SW 1271 (cell line): Measurements from ENCODE around the gene ACVR1B.

Experiments used
- DNase-seq, 2 experiments: peaks; one replicate each; lab custom pipeline; 2025; lab: John Stamatoyannopoulos, UW

Gene ACVR1B

DNA sequence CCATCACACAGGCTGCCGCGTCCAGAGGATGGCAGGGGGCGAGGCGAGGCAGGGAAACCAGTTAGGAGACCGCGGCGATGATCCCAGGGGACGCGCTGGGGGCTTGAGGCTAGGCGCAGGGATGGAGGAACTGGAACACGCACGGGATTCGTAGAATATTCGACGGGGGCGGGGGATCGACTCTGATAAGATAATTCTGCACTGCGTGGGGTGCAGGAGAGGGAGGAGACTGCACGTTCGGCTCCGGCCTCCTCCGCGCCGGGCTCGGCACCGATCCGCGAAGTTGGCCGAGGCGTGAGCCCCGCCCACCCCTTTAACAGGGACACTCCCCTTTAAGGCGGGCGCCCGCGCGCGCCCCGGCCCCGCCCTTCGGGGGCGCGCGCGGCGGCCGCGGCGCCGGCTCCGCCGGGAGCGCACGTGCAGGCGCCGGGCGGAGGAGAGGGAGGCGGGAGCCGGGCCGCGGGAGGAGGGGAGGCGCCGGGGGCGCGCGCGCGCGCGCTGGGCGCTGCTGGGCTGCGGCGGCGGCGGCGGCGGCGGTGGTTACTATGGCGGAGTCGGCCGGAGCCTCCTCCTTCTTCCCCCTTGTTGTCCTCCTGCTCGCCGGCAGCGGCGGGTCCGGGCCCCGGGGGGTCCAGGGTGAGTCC lies at the start of gene ACVR1B:
TSS of gene ACVR1B (plus strand) at position 501 of the 644 bp plus-strand sequence. CDS start at position 546, 45 bp downstream.
- peak; percentile 63 to 86 for DNase-seq

DNA sequence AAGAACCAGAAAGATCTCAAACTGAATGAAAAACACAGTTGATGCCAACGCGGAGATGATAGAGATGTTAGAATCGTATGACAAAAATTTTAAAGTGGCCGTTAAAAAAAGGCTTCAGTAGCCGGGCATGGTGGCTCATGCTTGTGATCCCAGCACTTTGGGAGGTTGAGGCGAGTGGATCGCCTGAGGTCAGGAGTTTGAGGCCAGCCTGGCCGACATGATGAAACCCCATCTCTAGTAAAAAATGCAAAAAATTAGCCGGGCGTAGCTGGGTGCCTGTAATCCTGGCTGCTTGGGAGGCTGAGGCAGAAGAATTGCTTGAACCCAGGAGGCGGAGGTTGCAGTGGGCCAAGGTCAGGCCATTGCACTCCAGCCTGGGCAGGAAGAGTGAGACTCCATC lies 49.6 kb upstream of the ACVR1B start:
- DNase-seq, result no peak

DNA sequence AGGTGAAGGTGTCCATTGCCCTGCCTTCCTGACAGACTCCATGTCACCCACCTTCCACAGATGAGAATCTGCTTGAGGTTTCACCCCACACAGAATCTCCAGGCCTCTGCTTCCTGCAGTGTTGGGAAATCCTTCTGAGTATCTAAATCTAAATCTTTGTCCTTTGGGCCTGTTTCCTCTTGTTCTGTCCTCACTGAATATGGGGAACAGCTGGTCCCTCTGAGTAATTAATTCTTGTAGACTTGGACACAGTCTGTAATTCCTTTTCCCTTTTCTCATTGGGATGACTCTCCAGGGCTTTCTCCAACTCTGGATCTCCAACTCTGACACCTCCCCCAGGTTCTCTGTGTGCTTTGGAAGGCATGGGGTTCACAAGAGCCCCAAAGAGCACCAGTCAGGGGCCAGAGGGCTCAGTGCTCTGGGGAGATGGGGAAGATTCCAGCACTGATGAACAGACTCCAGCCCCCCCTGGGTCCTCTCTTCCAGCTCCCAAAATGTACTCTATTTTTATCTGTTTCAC lies 46.5 kb upstream of the ACVR1B start:
- DNase-seq, result no peak

DNA sequence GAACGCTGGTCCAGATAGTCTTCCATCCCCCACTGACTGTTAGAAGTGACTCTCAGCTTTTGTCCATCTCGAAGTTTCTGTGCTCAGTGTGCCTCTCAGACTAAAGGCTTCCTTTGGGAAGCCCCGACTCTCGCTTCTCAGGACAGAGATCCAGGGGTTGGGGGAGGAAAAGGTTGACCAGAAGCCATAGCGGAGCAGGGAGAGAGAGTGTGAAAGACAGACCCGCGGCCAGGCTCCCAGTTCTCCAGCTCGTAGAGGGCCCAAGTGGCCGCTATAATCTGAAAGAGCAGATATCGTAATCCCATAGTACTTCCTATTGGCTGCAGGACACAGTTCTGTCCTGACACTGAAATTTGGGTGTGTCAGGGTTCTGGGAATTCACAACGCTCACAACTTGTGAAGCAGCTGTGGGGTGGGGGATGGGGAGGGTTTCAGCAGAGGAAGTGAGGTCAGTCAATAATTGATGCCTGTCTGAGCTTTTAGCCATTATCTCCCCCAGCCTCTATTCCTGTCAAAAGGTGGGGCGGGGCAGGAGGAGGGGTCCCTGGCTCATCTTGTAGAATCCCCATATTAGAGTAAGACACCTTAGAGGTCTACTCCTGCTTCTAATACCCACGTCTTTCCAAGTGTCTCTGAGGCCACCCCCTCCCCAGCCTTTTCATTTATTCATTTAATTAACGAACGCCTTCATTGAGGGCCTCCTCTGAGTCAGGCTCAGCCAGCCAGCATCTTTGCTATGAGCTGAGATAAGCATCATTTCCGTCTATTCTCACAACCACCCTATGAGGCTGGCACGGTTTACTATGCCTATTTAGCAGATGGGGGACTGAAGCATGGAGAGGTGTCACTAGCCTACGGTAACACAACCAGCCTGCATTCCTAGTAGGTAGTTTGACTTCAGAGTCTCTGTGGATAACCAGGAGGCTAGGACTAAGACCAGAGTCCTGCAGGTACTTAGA lies 45.7 kb upstream of the ACVR1B start:
- DNase-seq, result no peak

DNA sequence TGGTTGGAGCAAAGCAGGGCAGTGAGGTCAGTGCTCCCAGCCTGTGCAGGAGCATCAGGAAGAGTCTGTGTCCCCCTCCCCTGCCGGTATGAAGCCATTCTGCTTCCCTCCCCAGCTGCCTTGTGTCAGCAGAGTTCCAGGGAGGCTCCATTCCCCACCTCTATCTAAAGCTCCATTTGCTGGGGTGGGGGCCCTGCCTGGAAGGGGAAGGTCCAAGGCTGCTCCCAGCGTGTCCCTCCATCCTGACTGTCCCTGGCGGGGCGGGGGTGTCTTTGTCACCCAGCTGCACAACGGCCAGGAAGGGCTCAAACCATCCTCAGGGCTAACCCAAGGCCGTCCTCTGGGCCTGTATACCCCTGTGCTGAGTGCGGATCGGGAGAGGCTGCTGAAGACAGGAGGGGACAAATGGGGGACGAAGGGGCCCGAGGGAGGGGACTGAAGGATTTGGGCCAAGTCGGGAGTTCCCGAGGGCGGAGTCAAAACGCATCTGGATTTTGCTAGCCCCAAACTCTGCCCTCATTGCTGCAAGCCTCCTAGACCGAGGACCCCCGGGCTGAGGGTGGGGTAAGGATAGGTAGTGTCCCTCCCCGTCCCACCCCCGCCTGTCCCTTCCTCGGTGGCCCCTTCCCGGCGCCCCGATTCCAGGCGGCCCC lies 44.9 kb upstream of the ACVR1B start:
- DNase-seq, result no peak

GRCh38 chr12:51907083-51907855 lies 44.2 kb upstream of the ACVR1B start, which contains the start of gene ACVRL1:
TSS of gene ACVRL1 (plus strand) at chr12:51907504. CDS start at chr12:51912475, 4,971 bp downstream.
- no peak for DNase-seq

DNA sequence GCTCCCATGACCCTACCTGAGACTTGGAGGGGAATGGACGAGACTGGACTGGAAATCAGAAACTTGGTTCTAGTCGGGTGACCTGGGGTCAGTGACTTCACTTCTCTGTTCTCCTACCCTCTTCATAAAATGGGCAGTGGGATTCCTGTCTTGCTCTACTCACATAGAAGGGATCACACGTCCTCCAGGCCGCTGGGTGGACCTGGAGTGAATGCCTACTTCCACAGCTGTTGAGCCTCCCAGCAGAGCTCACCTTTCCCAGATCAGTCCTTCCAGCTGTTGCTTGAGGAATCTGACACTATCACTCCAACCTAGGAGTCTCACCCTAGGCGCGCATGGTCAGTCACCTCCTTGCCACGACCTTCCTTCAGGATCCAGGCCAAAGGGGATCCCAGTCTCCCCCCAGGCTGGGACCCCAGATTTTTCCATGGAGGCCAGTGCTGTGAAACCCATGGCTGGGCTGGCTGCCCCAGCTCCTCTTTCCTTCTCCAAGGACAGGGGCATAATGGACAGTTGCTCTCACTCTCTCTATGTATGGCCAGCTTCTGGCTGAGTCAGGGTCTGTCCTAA lies 43.6 kb upstream of the ACVR1B start:
- no peak for DNase-seq

- DNase-seq, result no peak
Measured at GRCh38 chr12:51908876-51909592, 42.5 kb upstream of the ACVR1B start.

DNA sequence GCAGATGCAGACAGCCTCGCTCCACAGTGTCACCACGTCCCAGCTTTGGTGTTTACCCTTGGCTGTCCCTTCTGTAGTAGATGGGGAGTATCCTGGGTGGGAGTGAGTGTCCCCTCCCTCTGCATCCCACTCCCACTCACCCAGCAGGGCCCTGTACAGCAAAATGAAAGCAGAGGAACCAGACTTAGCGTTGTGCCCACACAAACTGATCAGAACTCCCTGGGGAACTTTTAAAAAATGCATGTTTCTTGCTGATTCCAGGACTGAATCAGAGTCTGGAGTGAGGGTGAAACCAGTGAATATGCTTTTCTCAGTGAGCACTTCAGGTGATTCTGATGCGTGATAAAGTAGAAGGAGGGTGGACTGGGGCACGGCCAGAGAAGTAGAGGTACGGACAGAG lies 41.3 kb upstream of the ACVR1B start:
- no peak for DNase-seq

GRCh38 chr12:51910691-51911090 lies 40.8 kb upstream of the ACVR1B start:
- no peak for DNase-seq

DNA sequence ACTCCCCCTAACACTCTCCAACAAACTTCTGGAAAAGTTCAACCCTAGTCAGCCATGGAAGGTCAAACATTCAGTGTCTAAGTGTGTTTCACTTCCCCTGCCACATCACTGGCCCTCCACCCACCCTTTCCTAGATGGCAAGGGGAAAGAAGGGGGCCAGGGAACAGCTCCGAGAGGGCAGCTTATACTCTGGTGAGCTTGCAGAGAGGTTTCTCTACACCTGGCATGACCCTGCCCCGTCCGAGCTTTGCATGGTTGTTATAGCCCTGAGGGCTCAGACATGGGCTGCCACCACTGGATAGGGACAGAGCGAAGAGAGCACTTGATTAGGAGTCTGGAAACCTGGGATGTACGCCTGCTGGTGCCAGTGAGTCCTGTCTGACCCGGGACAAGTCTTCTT lies 40.2 kb upstream of the ACVR1B start:
- no peak for DNase-seq

- no peak for DNase-seq
Measured at GRCh38 chr12:51911788-51912711, 39.4 kb upstream of the ACVR1B start.

DNA sequence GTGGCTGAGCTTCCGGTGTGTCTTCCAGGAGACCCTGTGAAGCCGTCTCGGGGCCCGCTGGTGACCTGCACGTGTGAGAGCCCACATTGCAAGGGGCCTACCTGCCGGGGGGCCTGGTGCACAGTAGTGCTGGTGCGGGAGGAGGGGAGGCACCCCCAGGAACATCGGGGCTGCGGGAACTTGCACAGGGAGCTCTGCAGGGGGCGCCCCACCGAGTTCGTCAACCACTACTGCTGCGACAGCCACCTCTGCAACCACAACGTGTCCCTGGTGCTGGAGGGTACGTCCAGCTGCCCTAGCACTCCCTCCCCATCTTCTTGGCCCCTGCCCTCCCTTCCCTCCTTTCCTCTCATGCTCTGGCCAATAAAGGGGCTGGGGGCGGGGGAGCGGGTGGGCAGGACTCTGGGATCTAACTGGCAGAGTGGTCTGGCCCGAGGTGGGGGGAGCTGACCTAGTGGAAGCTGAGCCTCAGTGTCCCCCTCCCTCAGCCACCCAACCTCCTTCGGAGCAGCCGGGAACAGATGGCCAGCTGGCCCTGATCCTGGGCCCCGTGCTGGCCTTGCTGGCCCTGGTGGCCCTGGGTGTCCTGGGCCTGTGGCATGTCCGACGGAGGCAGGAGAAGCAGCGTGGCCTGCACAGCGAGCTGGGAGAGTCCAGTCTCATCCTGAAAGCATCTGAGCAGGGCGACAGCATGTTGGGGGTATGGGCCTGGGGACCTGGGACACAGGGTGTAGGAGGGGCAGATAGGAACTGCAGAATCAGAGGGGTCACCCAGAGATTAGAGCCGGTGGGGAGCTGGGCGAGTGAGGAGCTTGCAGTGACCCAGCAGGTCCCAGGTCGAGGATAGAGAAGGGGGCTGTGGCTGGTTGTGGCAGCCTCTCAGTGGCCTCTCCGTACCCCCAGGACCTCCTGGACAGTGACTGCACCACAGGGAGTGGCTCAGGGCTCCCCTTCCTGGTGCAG lies 38.1 kb upstream of the ACVR1B start:
- DNase-seq, result no peak

DNA sequence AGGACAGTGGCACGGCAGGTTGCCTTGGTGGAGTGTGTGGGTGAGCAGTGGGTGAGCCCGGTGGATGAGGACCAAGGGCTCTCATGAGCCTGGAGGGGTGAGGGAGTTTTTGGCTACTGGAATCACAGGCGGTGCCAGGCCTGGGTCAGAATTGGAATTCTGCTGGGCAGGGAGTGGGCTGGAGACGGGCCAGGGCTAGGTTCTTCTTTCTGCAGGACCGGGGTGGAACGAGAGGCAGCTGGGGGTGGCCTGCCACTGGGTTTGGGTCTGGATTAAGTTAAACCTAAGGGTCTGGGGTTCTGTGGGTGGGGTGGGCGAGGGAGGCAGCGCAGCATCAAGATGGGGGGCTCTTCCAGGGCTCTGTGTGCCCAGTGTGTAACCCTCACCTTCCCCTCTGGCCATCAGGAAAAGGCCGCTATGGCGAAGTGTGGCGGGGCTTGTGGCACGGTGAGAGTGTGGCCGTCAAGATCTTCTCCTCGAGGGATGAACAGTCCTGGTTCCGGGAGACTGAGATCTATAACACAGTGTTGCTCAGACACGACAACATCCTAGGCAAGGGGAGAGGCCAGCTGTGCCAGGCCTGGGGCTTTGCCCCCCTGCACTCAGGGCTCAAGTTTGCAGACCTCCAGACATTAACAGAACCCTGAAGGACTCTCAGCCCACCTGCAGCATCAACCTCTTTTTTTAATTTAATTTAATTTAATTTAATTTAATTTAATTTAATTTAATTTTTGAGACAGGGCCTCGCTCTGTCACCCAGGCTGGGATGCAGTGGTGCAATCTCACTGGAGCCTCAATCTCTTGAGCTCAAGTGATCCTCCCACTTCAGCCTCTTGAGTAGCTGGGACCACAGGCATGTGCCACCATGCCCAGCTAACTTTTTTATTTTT lies 37.2 kb upstream of the ACVR1B start:
- no peak for DNase-seq

DNA sequence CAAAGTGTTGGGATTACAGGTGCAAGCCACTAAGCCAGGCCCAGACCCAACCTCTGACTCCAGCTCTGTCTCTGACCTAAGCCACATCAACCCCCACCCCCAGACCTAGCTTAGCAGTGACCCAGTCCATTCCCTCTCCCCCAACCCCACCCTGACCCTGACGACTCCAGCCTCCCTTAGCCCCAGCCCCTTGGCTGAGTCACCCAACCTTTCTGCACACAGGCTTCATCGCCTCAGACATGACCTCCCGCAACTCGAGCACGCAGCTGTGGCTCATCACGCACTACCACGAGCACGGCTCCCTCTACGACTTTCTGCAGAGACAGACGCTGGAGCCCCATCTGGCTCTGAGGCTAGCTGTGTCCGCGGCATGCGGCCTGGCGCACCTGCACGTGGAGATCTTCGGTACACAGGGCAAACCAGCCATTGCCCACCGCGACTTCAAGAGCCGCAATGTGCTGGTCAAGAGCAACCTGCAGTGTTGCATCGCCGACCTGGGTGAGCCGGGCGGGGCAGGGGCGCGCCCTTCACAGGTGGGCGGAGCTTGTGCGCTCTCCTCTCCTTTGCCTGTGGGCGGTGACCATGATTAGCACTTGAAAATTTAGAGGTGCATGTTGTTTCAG lies 36.4 kb upstream of the ACVR1B start:
- DNase-seq, result no peak

GRCh38 chr12:51915951-51916350 lies 35.5 kb upstream of the ACVR1B start:
- DNase-seq, result no peak
